GM21717 (cell line): ENCODE results near the gene ADARB2.
"Not testable (repeated sequence)": the region's sequence is repeated elsewhere in the genome, so short reads cannot be mapped to it uniquely, and the experiment has no call there.

Experiments
- ATAC-seq: cut with Tn5 transposase; IDR thresholded peaks from one replicate; pipeline ENCODE4 v1.9.1; 2021; ENCODE audit warnings: mild to moderate bottlenecking, moderate library complexity; ENCODE audit not compliant: unreplicated experiment

The ADARB2 gene

GRCh38 chr10:1402816-1403507, 334.4 kb downstream of the ADARB2 start:
- no peak for ATAC-seq

GRCh38 chr10:1402016-1402770, 335.1 kb downstream of the ADARB2 start:
- no peak for ATAC-seq

GRCh38 chr10:1401071-1401965, 336.0 kb downstream of the ADARB2 start:
- ATAC-seq: no peak

- ATAC-seq: no peak
These were observed 336.9 kb downstream of the ADARB2 start for GRCh38 chr10:1400101-1401070.

GRCh38 chr10:1399431-1400100, 337.8 kb downstream of the ADARB2 start:
- no peak for ATAC-seq

GRCh38 chr10:1398626-1399410, 338.5 kb downstream of the ADARB2 start:
- ATAC-seq: no peak

GRCh38 chr10:1398116-1398515, 339.2 kb downstream of the ADARB2 start:
- ATAC-seq: not testable (repeated sequence)

- no peak for ATAC-seq
These were observed 341.1 kb downstream of the ADARB2 start for GRCh38 chr10:1396297-1396635.

GRCh38 chr10:1395481-1396296, 341.6 kb downstream of the ADARB2 start:
- ATAC-seq: no peak

GRCh38 chr10:1395025-1395480, 342.3 kb downstream of the ADARB2 start:
- ATAC-seq: no peak

- no peak for ATAC-seq
These were observed 343.0 kb downstream of the ADARB2 start for GRCh38 chr10:1394155-1394912.

GRCh38 chr10:1393481-1393880, 343.8 kb downstream of the ADARB2 start:
- ATAC-seq: no peak

GRCh38 chr10:1392127-1392526, 345.2 kb downstream of the ADARB2 start:
- ATAC-seq: no peak

- no peak for ATAC-seq
These were observed 347.1 kb downstream of the ADARB2 start for GRCh38 chr10:1390200-1390599.

GRCh38 chr10:1384026-1384425, 353.3 kb downstream of the ADARB2 start:
- ATAC-seq: no peak

- no peak for ATAC-seq
These were observed 354.6 kb downstream of the ADARB2 start for GRCh38 chr10:1382711-1383110.

GRCh38 chr10:1381339-1381738, 356.0 kb downstream of the ADARB2 start:
- no peak for ATAC-seq
